ENCODE measurements around the gene FSCN2.

DNA sequence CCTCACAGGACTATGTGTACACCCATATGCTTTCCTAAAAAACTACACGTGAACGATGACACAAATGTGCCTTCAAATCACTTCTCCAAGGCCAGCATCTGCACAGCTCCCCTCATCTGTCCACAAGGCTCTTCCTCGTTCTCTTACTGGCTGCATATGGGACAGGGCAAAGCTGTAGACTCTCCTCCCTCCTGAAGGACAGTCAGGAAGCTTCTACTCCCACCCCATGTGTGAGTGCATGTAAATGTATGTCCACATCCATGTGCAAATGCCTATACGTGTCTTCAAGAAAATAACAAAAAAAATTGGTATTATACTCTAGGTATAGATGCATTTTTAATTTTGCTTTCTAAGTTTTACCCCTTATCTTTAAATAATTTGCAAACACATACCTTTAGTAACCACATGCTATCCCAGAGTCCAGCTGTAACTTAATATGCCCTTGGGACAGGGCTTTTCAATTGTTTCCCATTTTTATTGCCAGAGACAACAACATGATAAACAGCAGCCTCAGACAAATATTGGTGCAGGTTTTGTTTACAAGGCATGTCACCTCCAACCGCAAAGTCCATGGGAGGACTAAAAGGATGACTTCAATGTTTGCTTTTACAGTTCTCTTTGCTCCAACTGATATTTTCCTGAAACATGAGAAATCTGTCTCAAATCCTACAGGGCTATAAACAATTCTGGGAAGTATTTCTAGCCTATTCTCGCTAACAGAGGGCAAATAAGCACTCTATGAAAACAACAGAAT, 55.6 kb downstream of the FSCN2 start:
- TF ChIP-seq, protein P1, sequence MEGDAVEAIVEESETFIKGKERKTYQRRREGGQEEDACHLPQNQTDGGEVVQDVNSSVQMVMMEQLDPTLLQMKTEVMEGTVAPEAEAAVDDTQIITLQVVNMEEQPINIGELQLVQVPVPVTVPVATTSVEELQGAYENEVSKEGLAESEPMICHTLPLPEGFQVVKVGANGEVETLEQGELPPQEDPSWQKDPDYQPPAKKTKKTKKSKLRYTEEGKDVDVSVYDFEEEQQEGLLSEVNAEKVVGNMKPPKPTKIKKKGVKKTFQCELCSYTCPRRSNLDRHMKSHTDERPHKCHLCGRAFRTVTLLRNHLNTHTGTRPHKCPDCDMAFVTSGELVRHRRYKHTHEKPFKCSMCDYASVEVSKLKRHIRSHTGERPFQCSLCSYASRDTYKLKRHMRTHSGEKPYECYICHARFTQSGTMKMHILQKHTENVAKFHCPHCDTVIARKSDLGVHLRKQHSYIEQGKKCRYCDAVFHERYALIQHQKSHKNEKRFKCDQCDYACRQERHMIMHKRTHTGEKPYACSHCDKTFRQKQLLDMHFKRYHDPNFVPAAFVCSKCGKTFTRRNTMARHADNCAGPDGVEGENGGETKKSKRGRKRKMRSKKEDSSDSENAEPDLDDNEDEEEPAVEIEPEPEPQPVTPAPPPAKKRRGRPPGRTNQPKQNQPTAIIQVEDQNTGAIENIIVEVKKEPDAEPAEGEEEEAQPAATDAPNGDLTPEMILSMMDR (IDR thresholded peaks at IDR 0.05) = no peak
- TF ChIP-seq POLR2A (IDR thresholded peaks at IDR 0.05) (no peak), EP300 (IDR thresholded peaks at IDR 0.05) (no peak)
